MM.1S (cell line): Measurements from ENCODE around the gene PDAP1.

Experiments
- EZH2 ChIP-seq: fragments of 300-600 bp; sonication (generic); optimal IDR thresholded peaks from 2 replicates; pipeline ENCODE3; 2017; ENCODE audit warnings: low read depth, mild to moderate bottlenecking, antibody characterized with exemption, low read length, mixed read lengths
- TF ChIP-seq, protein P1 (sequence below): fragments of 300-600 bp; sonication (generic); IDR thresholded peaks from 2 replicates; pipeline ENCODE4 v1.5.1; 2016; ENCODE audit warnings: antibody characterized with exemption, low read length, mixed read lengths

DNA sequence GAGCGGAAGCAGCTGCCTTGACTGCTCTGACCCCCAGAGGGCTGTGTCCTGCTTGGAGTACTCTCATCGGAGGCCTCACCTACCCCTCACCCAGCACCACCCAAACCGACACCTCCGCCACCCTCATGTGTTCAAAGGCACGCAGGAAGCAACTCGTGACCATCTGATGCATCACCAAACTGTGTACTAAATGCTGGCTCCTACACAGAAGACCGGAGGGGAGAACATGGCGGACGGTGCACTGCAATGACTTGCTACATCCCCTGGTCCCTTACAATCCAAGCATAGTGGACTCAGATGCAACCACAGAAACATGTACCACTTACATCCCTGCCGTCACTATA lies 3.4 kb downstream of the PDAP1 start:
- TF ChIP-seq, protein P1, sequence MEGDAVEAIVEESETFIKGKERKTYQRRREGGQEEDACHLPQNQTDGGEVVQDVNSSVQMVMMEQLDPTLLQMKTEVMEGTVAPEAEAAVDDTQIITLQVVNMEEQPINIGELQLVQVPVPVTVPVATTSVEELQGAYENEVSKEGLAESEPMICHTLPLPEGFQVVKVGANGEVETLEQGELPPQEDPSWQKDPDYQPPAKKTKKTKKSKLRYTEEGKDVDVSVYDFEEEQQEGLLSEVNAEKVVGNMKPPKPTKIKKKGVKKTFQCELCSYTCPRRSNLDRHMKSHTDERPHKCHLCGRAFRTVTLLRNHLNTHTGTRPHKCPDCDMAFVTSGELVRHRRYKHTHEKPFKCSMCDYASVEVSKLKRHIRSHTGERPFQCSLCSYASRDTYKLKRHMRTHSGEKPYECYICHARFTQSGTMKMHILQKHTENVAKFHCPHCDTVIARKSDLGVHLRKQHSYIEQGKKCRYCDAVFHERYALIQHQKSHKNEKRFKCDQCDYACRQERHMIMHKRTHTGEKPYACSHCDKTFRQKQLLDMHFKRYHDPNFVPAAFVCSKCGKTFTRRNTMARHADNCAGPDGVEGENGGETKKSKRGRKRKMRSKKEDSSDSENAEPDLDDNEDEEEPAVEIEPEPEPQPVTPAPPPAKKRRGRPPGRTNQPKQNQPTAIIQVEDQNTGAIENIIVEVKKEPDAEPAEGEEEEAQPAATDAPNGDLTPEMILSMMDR: no peak
- no peak for TF ChIP-seq EZH2
